ENCODE measurements around the gene SCYL2.

The SCYL2 gene

GRCh38 chr12:100381379-100381778 is 114.4 kb downstream of the SCYL2 start:
- no peak for DNase-seq

GRCh38 chr12:100382338-100382737 is 115.4 kb downstream of the SCYL2 start:
- DNase-seq = no peak

GRCh38 chr12:100383586-100384558 is 116.9 kb downstream of the SCYL2 start:
- DNase-seq = no peak

GRCh38 chr12:100384559-100384935 is 117.6 kb downstream of the SCYL2 start:
- DNase-seq = no peak

- DNase-seq = no peak
Measured at GRCh38 chr12:100388382-100388781, 121.4 kb downstream of the SCYL2 start.

Measured in CD4-positive, alpha-beta T cell treated with Interleukin-10 for 1 hour (primary cell).